Measurements from ENCODE around the gene JAM3.
"Not testable (repeated sequence)": the region's sequence is repeated elsewhere in the genome, so short reads cannot be mapped to it uniquely, and the experiment has no call there.

Gene JAM3

GRCh38 chr11:134178032-134178674, 109.3 kb downstream of the JAM3 start:
- H3K18ac ChIP-seq (ENCODE audit: low read length) = no peak overlapping the region
- no peaks in the 10 kb centered on the region for H3K4me1 ChIP-seq (ENCODE audit: control insufficient read depth in 2 of 2, insufficient read depth in 1 of 2, low read depth in 1 of 2, low read length in 2 of 2)
- H3K27me3 ChIP-seq (ENCODE audit: control insufficient read depth in 3 of 3, insufficient read depth in 3 of 3, low read depth in 1 of 3, low read length in 3 of 3) = no peaks in the 10 kb centered on the region
- H3K4me2 ChIP-seq (ENCODE audit: insufficient read depth, low read length, poor library complexity, severe bottlenecking) = no peak overlapping the region
- peak overlapping the region; percentile 50 for H2BK12ac ChIP-seq (ENCODE audit: low read length)
- no peak overlapping the region for H3K9ac ChIP-seq (ENCODE audit: low read depth, low read length, poor library complexity)
- no peak overlapping the region for H4K8ac ChIP-seq (ENCODE audit: low read depth, low read length)
- no peak overlapping the region for H3K4me3 ChIP-seq (ENCODE audit: low read length in 2 of 2)
- no peak overlapping the region for H3K4ac ChIP-seq (ENCODE audit: low read length)
- no peak overlapping the region for H4K91ac ChIP-seq (ENCODE audit: low read depth, low read length, poor library complexity)
- H2AFZ ChIP-seq (ENCODE audit: low read length) = no peak overlapping the region
- H2BK5ac ChIP-seq (ENCODE audit: low read length) = no peak overlapping the region
- no CpG with 5 or more reads among the region's 5 CpGs for WGBS, 2 donors (ENCODE audit: extremely low coverage in 2 of 2, insufficient read length in 2 of 2, insufficient replicate concordance in 1 of 2)
- peaks cover 0 to 2% of the 10 kb centered on the region in 2 donors for H3K9me3 ChIP-seq (replicated peaks in 1 of 2; ENCODE audit: control insufficient read depth in 2 of 2, insufficient read depth in 1 of 2, low read depth in 1 of 2, low read length in 2 of 2)
- H3K27ac ChIP-seq (replicated peaks; ENCODE audit: low read length) = no peak overlapping the region
- DNase-seq (ENCODE audit: low spot score) = no peak
- H3K23ac ChIP-seq (ENCODE audit: low read depth, low read length, poor library complexity) = no peak overlapping the region
- H2AK5ac ChIP-seq (ENCODE audit: low read depth, low read length) = no peak overlapping the region
- no peak overlapping the region for H2BK120ac ChIP-seq (ENCODE audit: low read depth, low read length)
- peaks cover 35 to 98% of the 10 kb centered on the region in 2 donors for H3K36me3 ChIP-seq (replicated peaks in 1 of 2; ENCODE audit: control insufficient read depth in 2 of 2, insufficient read depth in 2 of 2, low read length in 2 of 2)
- H3K14ac ChIP-seq (ENCODE audit: low read length) = no peak overlapping the region
- no peak overlapping the region for H2BK15ac ChIP-seq (ENCODE audit: low read length)
- peaks cover 1% of the 10 kb centered on the region for H3K79me1 ChIP-seq (ENCODE audit: low read depth, low read length)

- no peak overlapping the region for H3K4ac ChIP-seq (ENCODE audit: low read length)
- no peak overlapping the region for H2BK15ac ChIP-seq (ENCODE audit: low read length)
- no peaks in the 10 kb centered on the region for H3K9me3 ChIP-seq (replicated peaks in 1 of 2; ENCODE audit: control insufficient read depth in 2 of 2, insufficient read depth in 1 of 2, low read depth in 1 of 2, low read length in 2 of 2)
- H2BK12ac ChIP-seq (ENCODE audit: low read length) = no peak overlapping the region
- H3K27ac ChIP-seq (replicated peaks; ENCODE audit: low read length) = no peak overlapping the region
- H3K79me1 ChIP-seq (ENCODE audit: low read depth, low read length) = peaks cover 1% of the 10 kb centered on the region
- H3K4me2 ChIP-seq (ENCODE audit: insufficient read depth, low read length, poor library complexity, severe bottlenecking) = no peak overlapping the region
- peaks cover 25 to 99% of the 10 kb centered on the region in 2 donors for H3K36me3 ChIP-seq (replicated peaks in 1 of 2; ENCODE audit: control insufficient read depth in 2 of 2, insufficient read depth in 2 of 2, low read length in 2 of 2)
- H2BK5ac ChIP-seq (ENCODE audit: low read length) = no peak overlapping the region
- no peak overlapping the region for H3K4me3 ChIP-seq (ENCODE audit: low read length in 2 of 2)
- H2BK120ac ChIP-seq (ENCODE audit: low read depth, low read length) = no peak overlapping the region
- H3K14ac ChIP-seq (ENCODE audit: low read length) = no peak overlapping the region
- no peak overlapping the region for H4K8ac ChIP-seq (ENCODE audit: low read depth, low read length)
- no peak overlapping the region for H3K9ac ChIP-seq (ENCODE audit: low read depth, low read length, poor library complexity)
- no CpG with 5 or more reads among the region's 4 CpGs for WGBS, 2 donors (ENCODE audit: extremely low coverage in 2 of 2, insufficient read length in 2 of 2, insufficient replicate concordance in 1 of 2)
- H3K18ac ChIP-seq (ENCODE audit: low read length) = no peak overlapping the region
- no peak overlapping the region for H3K23ac ChIP-seq (ENCODE audit: low read depth, low read length, poor library complexity)
- DNase-seq (ENCODE audit: low spot score) = no peak
- H3K27me3 ChIP-seq (ENCODE audit: control insufficient read depth in 3 of 3, insufficient read depth in 3 of 3, low read depth in 1 of 3, low read length in 3 of 3) = no peaks in the 10 kb centered on the region
- no peaks in the 10 kb centered on the region for H3K4me1 ChIP-seq (ENCODE audit: control insufficient read depth in 2 of 2, insufficient read depth in 1 of 2, low read depth in 1 of 2, low read length in 2 of 2)
- H2AK5ac ChIP-seq (ENCODE audit: low read depth, low read length) = no peak overlapping the region
- no peak overlapping the region for H4K91ac ChIP-seq (ENCODE audit: low read depth, low read length, poor library complexity)
- no peak overlapping the region for H2AFZ ChIP-seq (ENCODE audit: low read length)
Observed at GRCh38 chr11:134181707-134182106, 112.8 kb downstream of the JAM3 start.

GRCh38 chr11:134188092-134188491, 119.2 kb downstream of the JAM3 start:
- not testable (repeated sequence) for H3K4ac ChIP-seq (ENCODE audit: low read length); H2AFZ ChIP-seq (ENCODE audit: low read length); H4K91ac ChIP-seq (ENCODE audit: low read depth, low read length, poor library complexity); H3K18ac ChIP-seq (ENCODE audit: low read length); DNase-seq (ENCODE audit: low spot score); H3K27me3 ChIP-seq (ENCODE audit: control insufficient read depth in 3 of 3, insufficient read depth in 3 of 3, low read depth in 1 of 3, low read length in 3 of 3); H3K4me2 ChIP-seq (ENCODE audit: insufficient read depth, low read length, poor library complexity, severe bottlenecking); H3K4me1 ChIP-seq (ENCODE audit: control insufficient read depth in 2 of 2, insufficient read depth in 1 of 2, low read depth in 1 of 2, low read length in 2 of 2); H4K8ac ChIP-seq (ENCODE audit: low read depth, low read length); H2BK5ac ChIP-seq (ENCODE audit: low read length); H3K9ac ChIP-seq (ENCODE audit: low read depth, low read length, poor library complexity); H3K79me1 ChIP-seq (ENCODE audit: low read depth, low read length); H3K27ac ChIP-seq (replicated peaks; ENCODE audit: low read length); H2BK120ac ChIP-seq (ENCODE audit: low read depth, low read length); H3K14ac ChIP-seq (ENCODE audit: low read length); H3K23ac ChIP-seq (ENCODE audit: low read depth, low read length, poor library complexity); H3K4me3 ChIP-seq (ENCODE audit: low read length in 2 of 2); H2BK12ac ChIP-seq (ENCODE audit: low read length); H2AK5ac ChIP-seq (ENCODE audit: low read depth, low read length); H2BK15ac ChIP-seq (ENCODE audit: low read length)
- WGBS, 2 donors (ENCODE audit: extremely low coverage in 2 of 2, insufficient read length in 2 of 2, insufficient replicate concordance in 1 of 2) = no CpG with 5 or more reads among the region's 8 CpGs
- Histone ChIP-seq H3K36me3 (replicated peaks in 1 of 2; ENCODE audit: control insufficient read depth in 2 of 2, insufficient read depth in 2 of 2, low read length in 2 of 2) (peaks cover 31 to 100% of the 10 kb centered on the region in 2 donors), H3K9me3 (replicated peaks in 1 of 2; ENCODE audit: control insufficient read depth in 2 of 2, insufficient read depth in 1 of 2, low read depth in 1 of 2, low read length in 2 of 2) (peaks cover 2 to 13% of the 10 kb centered on the region in 2 donors)

- no peaks in the 10 kb centered on the region for H3K27me3 ChIP-seq (ENCODE audit: control insufficient read depth in 3 of 3, insufficient read depth in 3 of 3, low read depth in 1 of 3, low read length in 3 of 3)
- H3K9me3 ChIP-seq (replicated peaks in 1 of 2; ENCODE audit: control insufficient read depth in 2 of 2, insufficient read depth in 1 of 2, low read depth in 1 of 2, low read length in 2 of 2) = peaks cover 0 to 2% of the 10 kb centered on the region in 2 donors
- DNase-seq (ENCODE audit: low spot score) = no peak
- H2AK5ac ChIP-seq (ENCODE audit: low read depth, low read length) = no peak overlapping the region
- H3K4me1 ChIP-seq (ENCODE audit: control insufficient read depth in 2 of 2, insufficient read depth in 1 of 2, low read depth in 1 of 2, low read length in 2 of 2) = no peaks in the 10 kb centered on the region
- H3K4me2 ChIP-seq (ENCODE audit: insufficient read depth, low read length, poor library complexity, severe bottlenecking) = no peak overlapping the region
- no peak overlapping the region for H2BK15ac ChIP-seq (ENCODE audit: low read length)
- no peaks in the 10 kb centered on the region for H3K79me1 ChIP-seq (ENCODE audit: low read depth, low read length)
- peaks cover 12 to 98% of the 10 kb centered on the region in 2 donors for H3K36me3 ChIP-seq (replicated peaks in 1 of 2; ENCODE audit: control insufficient read depth in 2 of 2, insufficient read depth in 2 of 2, low read length in 2 of 2)
- H2BK5ac ChIP-seq (ENCODE audit: low read length) = no peak overlapping the region
- H3K14ac ChIP-seq (ENCODE audit: low read length) = no peak overlapping the region
- H2BK120ac ChIP-seq (ENCODE audit: low read depth, low read length) = no peak overlapping the region
- H3K4me3 ChIP-seq (ENCODE audit: low read length in 2 of 2) = no peak overlapping the region
- H3K27ac ChIP-seq (replicated peaks; ENCODE audit: low read length) = no peak overlapping the region
- no CpG with 5 or more reads among the region's 4 CpGs for WGBS, 2 donors (ENCODE audit: extremely low coverage in 2 of 2, insufficient read length in 2 of 2, insufficient replicate concordance in 1 of 2)
- H2BK12ac ChIP-seq (ENCODE audit: low read length) = no peak overlapping the region
- H4K8ac ChIP-seq (ENCODE audit: low read depth, low read length) = no peak overlapping the region
- H3K23ac ChIP-seq (ENCODE audit: low read depth, low read length, poor library complexity) = no peak overlapping the region
- H3K9ac ChIP-seq (ENCODE audit: low read depth, low read length, poor library complexity) = no peak overlapping the region
- no peak overlapping the region for H3K4ac ChIP-seq (ENCODE audit: low read length)
- H3K18ac ChIP-seq (ENCODE audit: low read length) = no peak overlapping the region
- H4K91ac ChIP-seq (ENCODE audit: low read depth, low read length, poor library complexity) = no peak overlapping the region
- no peak overlapping the region for H2AFZ ChIP-seq (ENCODE audit: low read length)
Observed at GRCh38 chr11:134196756-134197155, 127.9 kb downstream of the JAM3 start.
